Prostate gland (tissue), 2 donors: Measurements from ENCODE around the gene HIP1R. TPM values are rescaled to one million over a fixed set of nuclear protein-coding genes. Genes with fewer than 3 reads are reported as not detected.

ENCODE experiments used
- DNase-seq: peaks from one replicate; pipeline ENCODE4 v3.0.0-alpha.2; 2019; ENCODE audit warnings: low spot score
- H3K27ac ChIP-seq, 2 donors: fragments of 200-600 bp; sonication (generic); 2 replicates each; pipeline ENCODE4 v1.5.1; 2017 to 2019
- H3K27me3 ChIP-seq: fragments of 200-600 bp; sonication (generic); replicated peaks from 2 replicates; pipeline ENCODE4 v1.5.1; 2019; ENCODE audit not compliant: insufficient read depth
- H3K36me3 ChIP-seq, 2 donors: fragments of 200-600 bp; sonication (generic); 1 replicate in 1 of 2; 2 replicates in 1 of 2; pipeline versions ENCODE4 v1.5.1 to v1.8.1; 2017 to 2019
- H3K4me1 ChIP-seq: fragments of 200-600 bp; sonication (generic); replicated peaks from 2 replicates; pipeline ENCODE4 v1.5.1; 2019
- H3K4me3 ChIP-seq, 2 donors: fragments of 200-600 bp; sonication (generic); 2 replicates each; pipeline ENCODE4 v1.5.1; 2017 to 2019
- H3K9me3 ChIP-seq: fragments of 200-600 bp; sonication (generic); 2 replicates; pipeline ENCODE4 v1.5.1; 2017
- CTCF ChIP-seq, 4 experiments: fragments of 200-600 bp in 2 of 4; fragments of 450-650 bp in 2 of 4; sonication (generic) in 2 of 4; IDR thresholded peaks; 1 replicate in 3 of 4; 2 replicates in 1 of 4; pipeline ENCODE4 v1.5.1; 2016 to 2019; ENCODE audit warnings: antibody characterized with exemption in 4 of 4, mild to moderate bottlenecking in 2 of 4, moderate library complexity in 2 of 4
- POLR2A ChIP-seq: fragments of 450-650 bp; IDR thresholded peaks from one replicate; pipeline ENCODE4 v1.6.1; 2016; ENCODE audit warnings: antibody characterized with exemption, mild to moderate bottlenecking
- POLR2AphosphoS5 ChIP-seq: sonication (generic); formaldehyde crosslinking; IDR thresholded peaks from one replicate; pipeline ENCODE4 v1.6.1; 2017; ENCODE audit warnings: antibody characterized with exemption
- WGBS: methylation state at CpG from one replicate; pipeline ENCODE4 v1.1.5; 2018; 5-methylcytosine and 5-hydroxymethylcytosine counted together
- intact Hi-C: fragments of 100-400 bp; cut with DNase I; formaldehyde crosslinking; loops from one replicate; pipeline ENCODE4 v1.14.2; 2022
- total RNA-seq, 2 donors: library from RNA; depleted of rRNA; stranded (reverse); fragments of >200 nt; gene quantifications; one replicate each; pipeline ENCODE4 v1.1.0, GENCODE V29; 2016

Gene HIP1R
- total RNA-seq, 2 donors from 2014 or later = 45.1 to 79.3 TPM

GRCh38 chr12:122861587-122861970, 26.3 kb downstream of the HIP1R start:
- H3K9me3 ChIP-seq = no peaks in the 10 kb centered on the region
- peaks cover 0 to 3% of the 10 kb centered on the region in 2 donors for H3K36me3 ChIP-seq
- TF ChIP-seq CTCF (IDR thresholded peaks at IDR 0.05) (no peak), POLR2AphosphoS5 (no peak), POLR2A (no peak)
- DNase-seq = no peak
- peaks cover 8% of the 10 kb centered on the region for H3K4me1 ChIP-seq
- no peaks in the 10 kb centered on the region for H3K27me3 ChIP-seq
- WGBS = 62% methylated on average over 5 of the region's 5 CpGs
- peak overlapping the region; percentile 62 to 65 for H3K27ac ChIP-seq
- intact Hi-C loops = loop anchor here (10.0 kb wide), 1 partner anchor 373 kb away; the partner anchor contains the start of genes MPHOSPH9 and MTRFR
- no peak overlapping the region for H3K4me3 ChIP-seq

DNA sequence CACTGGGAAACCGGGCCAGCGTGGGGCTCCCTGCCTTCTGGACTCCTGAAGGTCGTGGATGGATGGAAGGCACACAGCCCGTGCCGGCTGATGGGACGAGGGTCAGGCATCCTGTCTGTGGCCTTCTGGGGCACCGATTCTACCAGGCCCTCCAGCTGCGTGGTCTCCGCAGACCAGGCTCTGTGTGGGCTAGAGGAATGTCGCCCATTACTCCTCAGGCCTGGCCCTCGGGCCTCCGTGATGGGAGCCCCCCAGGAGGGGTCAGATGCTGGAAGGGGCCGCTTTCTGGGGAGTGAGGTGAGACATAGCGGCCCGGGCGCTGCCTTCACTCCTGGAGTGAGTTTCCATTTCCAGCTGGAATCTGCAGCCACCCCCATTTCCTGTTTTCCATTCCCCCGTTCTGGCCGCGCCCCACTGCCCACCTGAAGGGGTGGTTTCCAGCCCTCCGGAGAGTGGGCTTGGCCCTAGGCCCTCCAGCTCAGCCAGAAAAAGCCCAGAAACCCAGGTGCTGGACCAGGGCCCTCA, 26.9 kb downstream of the HIP1R start:
- H3K36me3 ChIP-seq = peaks cover 0 to 4% of the 10 kb centered on the region in 2 donors
- no peak for TF ChIP-seq POLR2A
- TF ChIP-seq CTCF (IDR thresholded peaks at IDR 0.05) = no peak
- no peak for TF ChIP-seq POLR2AphosphoS5
- peak overlapping the region; percentile 62 to 65 for H3K27ac ChIP-seq
- H3K4me1 ChIP-seq = peaks cover 8% of the 10 kb centered on the region
- no peaks in the 10 kb centered on the region for H3K27me3 ChIP-seq
- no peak overlapping the region for H3K4me3 ChIP-seq
- intact Hi-C loops = loop anchor here (10.0 kb wide), 1 partner anchor 373 kb away; the partner anchor contains the start of genes MPHOSPH9 and MTRFR
- no peak for DNase-seq
- no peaks in the 10 kb centered on the region for H3K9me3 ChIP-seq
- WGBS = 53% methylated on average over 20 of the region's 20 CpGs

DNA sequence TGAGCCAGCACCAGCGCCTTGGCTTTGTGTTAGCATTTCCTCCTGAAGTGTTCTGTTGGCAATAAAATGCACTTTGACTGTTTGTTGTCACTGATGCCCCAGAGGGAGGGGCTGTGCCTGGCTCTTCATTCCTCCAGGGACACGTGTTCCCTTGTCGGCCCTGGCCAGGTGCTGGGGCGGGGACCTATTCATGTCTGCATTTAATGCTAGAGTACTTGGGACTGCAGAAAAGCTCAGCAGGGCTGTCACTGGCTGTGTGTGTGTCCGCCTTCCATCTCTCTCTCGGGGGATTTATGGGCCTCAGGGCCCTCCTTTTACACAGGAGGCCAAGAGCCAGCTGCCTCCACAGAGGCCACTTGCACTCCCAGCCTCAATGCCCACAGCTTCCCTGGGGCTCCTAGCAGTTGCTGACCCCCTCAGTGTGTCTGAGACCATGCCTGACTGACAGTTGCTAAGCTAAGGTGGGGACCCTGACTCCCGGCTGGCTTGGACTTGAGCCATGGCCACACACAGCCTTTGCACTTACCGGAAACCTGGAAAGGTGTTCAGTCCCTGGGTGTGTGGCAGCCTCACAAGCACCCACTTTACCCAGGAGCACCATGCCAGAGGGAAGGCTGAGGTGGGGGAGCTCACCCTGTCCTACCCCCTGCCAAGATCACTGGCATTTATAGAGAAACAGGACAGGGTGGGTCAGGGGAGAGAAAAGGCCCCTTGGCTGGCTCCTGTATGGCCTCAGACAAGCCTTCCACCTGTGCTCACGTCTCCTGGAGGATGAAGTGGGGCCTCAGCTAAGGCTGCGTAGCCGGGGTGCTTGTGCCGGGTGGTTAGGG, 27.8 kb downstream of the HIP1R start:
- H3K36me3 ChIP-seq = peaks cover 0 to 6% of the 10 kb centered on the region in 2 donors
- 45% methylated on average over 12 of the region's 12 CpGs for WGBS
- H3K4me3 ChIP-seq = no peak overlapping the region
- intact Hi-C loops = loop anchor here (10.0 kb wide), 1 partner anchor 372 kb away; the partner anchor contains the start of genes MPHOSPH9 and MTRFR
- H3K27ac ChIP-seq = peak overlapping the region; percentile 62 to 71
- DNase-seq = peak; percentile 90
- TF ChIP-seq POLR2A (no peak), POLR2AphosphoS5 (peak; percentile 93)
- no peaks in the 10 kb centered on the region for H3K27me3 ChIP-seq
- peaks cover 8% of the 10 kb centered on the region for H3K4me1 ChIP-seq
- no peaks in the 10 kb centered on the region for H3K9me3 ChIP-seq

- 78% methylated on average over 5 of the region's 5 CpGs for WGBS
- Histone ChIP-seq H3K27me3 (no peaks in the 10 kb centered on the region), H3K4me1 (peaks cover 17% of the 10 kb centered on the region), H3K27ac (no peak overlapping the region), H3K4me3 (no peak overlapping the region), H3K9me3 (no peaks in the 10 kb centered on the region), H3K36me3 (peaks cover 0 to 6% of the 10 kb centered on the region in 2 donors)
- DNase-seq = no peak
- TF ChIP-seq CTCF (IDR thresholded peaks at IDR 0.05) = no peak
- no peak for TF ChIP-seq POLR2AphosphoS5
- TF ChIP-seq POLR2A = no peak
- intact Hi-C loops = loop anchor here (10.0 kb wide), 1 partner anchor 370 kb away; the partner anchor contains the start of genes MPHOSPH9 and MTRFR
Measured at GRCh38 chr12:122864894-122865253, 29.6 kb downstream of the HIP1R start.
